NB4 (cell line): ENCODE results near the gene SMOC2.

Experiments used
- CTCF ChIP-seq: IDR thresholded peaks from one replicate; pipeline ENCODE4 v1.5.1; 2012; ENCODE audit warnings: low read depth, low read length
- MAX ChIP-seq: IDR thresholded peaks from 2 replicates; pipeline ENCODE4 v1.6.1; 2011; ENCODE audit warnings: low read depth, low read length

GRCh38 chr6:168413018-168413720 is 27.8 kb upstream of the SMOC2 start:
- TF ChIP-seq MAX (no peak), CTCF (no peak)
